Measurements from ENCODE around the gene KCNH6. TPM values are rescaled to one million over a fixed set of nuclear protein-coding genes. Genes with fewer than 3 reads are reported as not detected.

The KCNH6 gene
- total and polyA plus RNA-seq, 9 of the 15 experiments (the other 6 are each of a cell fraction or from before 2014, with no cell fraction given) = not detected

DNA sequence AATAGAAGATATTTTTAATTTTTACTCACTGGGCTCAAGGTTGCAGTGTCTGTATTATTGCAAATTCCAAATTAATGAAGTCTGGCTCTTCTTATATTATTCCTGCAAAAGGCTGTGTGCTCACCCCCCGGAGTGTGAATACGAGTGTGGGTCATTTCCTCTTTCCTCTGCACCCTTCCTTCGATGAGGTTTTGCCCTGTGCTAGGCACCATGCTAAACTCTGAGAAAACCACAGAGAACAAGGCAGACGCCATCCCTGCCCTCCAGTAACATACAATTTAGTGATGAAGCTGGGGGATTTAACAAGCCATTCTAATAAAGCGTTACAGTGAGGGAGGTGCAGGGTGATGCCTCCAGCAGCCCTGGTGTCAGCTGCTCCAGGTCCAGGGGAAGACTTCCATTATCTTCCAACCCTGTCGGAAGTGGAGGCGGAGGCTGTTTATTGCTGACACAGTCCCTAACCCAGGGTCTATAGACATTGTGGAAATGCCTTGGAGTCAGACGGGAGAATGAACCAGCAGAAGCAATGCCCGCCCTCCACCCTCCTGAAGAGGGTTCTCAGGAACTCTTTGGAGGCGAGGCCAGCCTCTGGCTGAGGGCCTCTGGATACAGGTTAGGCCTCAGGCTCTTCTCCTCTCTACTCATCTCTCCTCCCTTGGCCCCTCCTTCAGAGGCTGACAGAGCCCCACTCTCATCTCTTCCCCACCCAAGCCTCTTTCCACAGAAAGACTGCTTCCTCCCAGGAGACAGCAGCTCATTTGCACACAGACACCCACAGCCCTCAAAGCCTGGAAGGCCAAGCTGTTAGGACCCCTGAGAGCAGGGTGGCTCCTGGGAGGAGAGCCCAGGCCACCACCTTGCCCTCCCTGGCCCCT lies 48.3 kb upstream of the KCNH6 start (continued):
- TF ChIP-seq SPI1 (IDR thresholded peaks at IDR 0.05; ENCODE audit: borderline replicate concordance, low read depth, low read length) = 0 out of 2 replicates have a peak, but pooled peaks have one; percentile 30
- TF ChIP-seq, protein P1, sequence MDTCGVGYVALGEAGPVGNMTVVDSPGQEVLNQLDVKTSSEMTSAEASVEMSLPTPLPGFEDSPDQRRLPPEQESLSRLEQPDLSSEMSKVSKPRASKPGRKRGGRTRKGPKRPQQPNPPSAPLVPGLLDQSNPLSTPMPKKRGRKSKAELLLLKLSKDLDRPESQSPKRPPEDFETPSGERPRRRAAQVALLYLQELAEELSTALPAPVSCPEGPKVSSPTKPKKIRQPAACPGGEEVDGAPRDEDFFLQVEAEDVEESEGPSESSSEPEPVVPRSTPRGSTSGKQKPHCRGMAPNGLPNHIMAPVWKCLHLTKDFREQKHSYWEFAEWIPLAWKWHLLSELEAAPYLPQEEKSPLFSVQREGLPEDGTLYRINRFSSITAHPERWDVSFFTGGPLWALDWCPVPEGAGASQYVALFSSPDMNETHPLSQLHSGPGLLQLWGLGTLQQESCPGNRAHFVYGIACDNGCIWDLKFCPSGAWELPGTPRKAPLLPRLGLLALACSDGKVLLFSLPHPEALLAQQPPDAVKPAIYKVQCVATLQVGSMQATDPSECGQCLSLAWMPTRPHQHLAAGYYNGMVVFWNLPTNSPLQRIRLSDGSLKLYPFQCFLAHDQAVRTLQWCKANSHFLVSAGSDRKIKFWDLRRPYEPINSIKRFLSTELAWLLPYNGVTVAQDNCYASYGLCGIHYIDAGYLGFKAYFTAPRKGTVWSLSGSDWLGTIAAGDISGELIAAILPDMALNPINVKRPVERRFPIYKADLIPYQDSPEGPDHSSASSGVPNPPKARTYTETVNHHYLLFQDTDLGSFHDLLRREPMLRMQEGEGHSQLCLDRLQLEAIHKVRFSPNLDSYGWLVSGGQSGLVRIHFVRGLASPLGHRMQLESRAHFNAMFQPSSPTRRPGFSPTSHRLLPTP (IDR thresholded peaks at IDR 0.05; ENCODE audit: borderline replicate concordance, extremely low read depth, insufficient read length) = no peak
- TF ChIP-seq, protein P2, sequence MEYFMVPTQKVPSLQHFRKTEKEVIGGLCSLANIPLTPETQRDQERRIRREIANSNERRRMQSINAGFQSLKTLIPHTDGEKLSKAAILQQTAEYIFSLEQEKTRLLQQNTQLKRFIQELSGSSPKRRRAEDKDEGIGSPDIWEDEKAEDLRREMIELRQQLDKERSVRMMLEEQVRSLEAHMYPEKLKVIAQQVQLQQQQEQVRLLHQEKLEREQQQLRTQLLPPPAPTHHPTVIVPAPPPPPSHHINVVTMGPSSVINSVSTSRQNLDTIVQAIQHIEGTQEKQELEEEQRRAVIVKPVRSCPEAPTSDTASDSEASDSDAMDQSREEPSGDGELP (CRISPR knock-in tag; IDR thresholded peaks at IDR 0.05; ENCODE audit: borderline replicate concordance) = peak; percentile 25; the same call in 1 of the 2 replicates
- no peak for TF ChIP-seq U2AF1 (optimal IDR thresholded peaks at IDR 0.05; ENCODE audit: low read depth, low read length)
- TF ChIP-seq SMAD4 (CRISPR knock-in tag; conservative IDR thresholded peaks at IDR 0.05) = 0 out of 2 replicates have a peak, but pooled peaks have one; percentile 2
- no peak for TF ChIP-seq PHTF2 (CRISPR knock-in tag; IDR thresholded peaks at IDR 0.05)
